ENCODE measurements around the gene TMEM59. TPM values are rescaled to one million over a fixed set of nuclear protein-coding genes. Genes with fewer than 3 reads are reported as not detected.

TMEM59 gene
- total RNA-seq, 1 experiment from 2014 or later: 192 TPM

DNA sequence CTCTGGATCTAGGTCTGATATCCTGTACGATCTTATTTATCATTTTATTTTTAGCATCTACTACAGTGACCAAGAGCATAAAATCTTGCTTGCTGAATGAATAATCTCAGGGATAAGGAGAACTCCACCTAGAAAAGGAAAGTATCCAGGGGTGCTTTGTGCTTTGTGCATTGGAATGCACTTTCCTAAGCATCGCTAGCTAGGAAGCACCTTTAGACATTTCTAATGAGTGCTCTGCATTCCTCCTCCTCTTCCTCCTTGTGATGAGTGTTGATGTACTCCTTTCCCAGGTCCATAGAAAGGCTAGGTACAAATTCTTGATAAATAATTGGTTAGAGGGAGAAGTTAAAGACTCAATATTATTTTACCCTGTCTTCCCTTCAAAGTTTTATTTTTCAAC lies 31.8 kb upstream of the TMEM59 start:
- Mint-ChIP-seq H3K9me3 (ENCODE audit: unreplicated experiment) (no peaks in the 10 kb centered on the region), H3K4me1 (ENCODE audit: insufficient read depth, unreplicated experiment) (peaks cover 6% of the 10 kb centered on the region), H3K27me3 (ENCODE audit: insufficient read depth, unreplicated experiment) (no peaks in the 10 kb centered on the region), H3K36me3 (ENCODE audit: insufficient read depth, unreplicated experiment) (peaks cover 6% of the 10 kb centered on the region), H3K27ac (ENCODE audit: low read depth, unreplicated experiment) (no peak overlapping the region), H3K4me3 (ENCODE audit: unreplicated experiment) (no peak overlapping the region)
- intact Hi-C loops (cut with micrococcal nuclease): no loop called here
- DNase-seq (ENCODE audit: unreplicated experiment): no peak
- ChIA-PET CTCF (interaction anchor here (1.6 kb wide), 2 partner anchors 14 to 224 kb away, joined by 4 to 6 read pairs; no protein-coding TSS in a partner anchor), POLR2A (interaction anchor here (1.2 kb wide), 1 partner anchor 10 kb away, joined by 4 read pairs; no protein-coding TSS in a partner anchor)
- no TSS peak for BruUV-seq (replicated peaks)
- TF ChIP-seq, protein P1, sequence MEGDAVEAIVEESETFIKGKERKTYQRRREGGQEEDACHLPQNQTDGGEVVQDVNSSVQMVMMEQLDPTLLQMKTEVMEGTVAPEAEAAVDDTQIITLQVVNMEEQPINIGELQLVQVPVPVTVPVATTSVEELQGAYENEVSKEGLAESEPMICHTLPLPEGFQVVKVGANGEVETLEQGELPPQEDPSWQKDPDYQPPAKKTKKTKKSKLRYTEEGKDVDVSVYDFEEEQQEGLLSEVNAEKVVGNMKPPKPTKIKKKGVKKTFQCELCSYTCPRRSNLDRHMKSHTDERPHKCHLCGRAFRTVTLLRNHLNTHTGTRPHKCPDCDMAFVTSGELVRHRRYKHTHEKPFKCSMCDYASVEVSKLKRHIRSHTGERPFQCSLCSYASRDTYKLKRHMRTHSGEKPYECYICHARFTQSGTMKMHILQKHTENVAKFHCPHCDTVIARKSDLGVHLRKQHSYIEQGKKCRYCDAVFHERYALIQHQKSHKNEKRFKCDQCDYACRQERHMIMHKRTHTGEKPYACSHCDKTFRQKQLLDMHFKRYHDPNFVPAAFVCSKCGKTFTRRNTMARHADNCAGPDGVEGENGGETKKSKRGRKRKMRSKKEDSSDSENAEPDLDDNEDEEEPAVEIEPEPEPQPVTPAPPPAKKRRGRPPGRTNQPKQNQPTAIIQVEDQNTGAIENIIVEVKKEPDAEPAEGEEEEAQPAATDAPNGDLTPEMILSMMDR (IDR thresholded peaks at IDR 0.05; ENCODE audit: unreplicated experiment): no peak

DNA sequence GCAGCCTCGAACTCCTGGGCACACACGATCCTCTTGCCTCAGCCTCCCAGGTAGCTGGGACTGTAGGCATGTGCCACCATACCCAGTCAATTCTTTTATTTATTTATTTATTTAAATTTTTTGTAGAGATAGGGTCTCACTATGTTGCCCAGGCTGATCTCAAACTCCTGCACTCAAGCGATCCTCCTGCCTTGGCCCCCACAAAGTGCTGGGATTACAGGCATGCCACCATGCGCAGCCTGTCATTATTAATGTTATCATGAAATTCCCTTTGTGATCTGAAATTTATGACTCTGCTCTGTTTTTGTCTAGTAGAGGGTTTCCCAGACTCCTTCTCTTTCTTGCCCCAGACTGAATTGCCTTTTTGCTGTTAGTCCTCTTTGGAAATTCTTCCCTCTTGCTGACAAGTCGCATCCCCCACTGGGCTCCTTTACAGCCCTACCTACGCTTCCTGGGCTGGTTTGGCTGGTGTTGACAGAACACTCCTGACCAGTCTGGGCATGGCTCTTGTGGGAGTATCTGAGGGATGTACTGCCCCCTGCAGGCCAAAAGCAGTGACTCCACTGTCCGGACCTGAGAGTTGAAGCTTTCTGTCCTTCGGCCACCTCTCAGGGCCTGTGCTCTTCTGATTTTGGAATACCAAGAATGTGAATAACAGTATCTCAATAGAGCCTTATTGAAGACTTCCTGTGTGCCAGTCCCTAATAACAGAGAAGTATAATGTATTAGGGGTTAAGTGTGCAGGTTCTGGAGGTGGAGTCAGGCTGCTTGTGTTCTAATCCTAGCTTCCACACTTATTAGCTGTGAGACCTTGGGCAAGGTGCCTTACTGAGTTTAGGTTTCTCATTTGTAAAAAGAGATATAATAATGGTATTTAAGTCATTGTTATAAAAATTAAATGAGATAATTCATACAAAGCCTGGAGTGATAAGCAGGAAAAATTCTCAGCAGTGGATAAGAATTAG lies 28.6 kb upstream of the TMEM59 start:
- DNase-seq (ENCODE audit: unreplicated experiment): peak; percentile 84
- H3K9me3 Mint-ChIP-seq (ENCODE audit: unreplicated experiment): no peaks in the 10 kb centered on the region
- ChIA-PET CTCF (interaction anchor here (0.5 to 2.8 kb wide), 22 partner anchors 10 to 877 kb away, joined by 3 to 20 read pairs (median 3); no protein-coding TSS in a partner anchor), POLR2A (interaction anchor here (0.6 to 1.2 kb wide), 2 partner anchors 23 to 320 kb away, joined by 3 read pairs; no protein-coding TSS in a partner anchor)
- no peaks in the 10 kb centered on the region for H3K27me3 Mint-ChIP-seq (ENCODE audit: insufficient read depth, unreplicated experiment)
- H3K36me3 Mint-ChIP-seq (ENCODE audit: insufficient read depth, unreplicated experiment): peaks cover 12% of the 10 kb centered on the region
- peak overlapping the region; percentile 40 for H3K27ac Mint-ChIP-seq (ENCODE audit: low read depth, unreplicated experiment)
- H3K4me3 Mint-ChIP-seq (ENCODE audit: unreplicated experiment): no peak overlapping the region
- intact Hi-C loops (cut with micrococcal nuclease): loop anchor here (1.0 kb wide), 1 partner anchor 220 kb away; no protein-coding TSS in a partner anchor
- BruUV-seq (replicated peaks): no TSS peak
- H3K4me1 Mint-ChIP-seq (ENCODE audit: insufficient read depth, unreplicated experiment): peaks cover 6% of the 10 kb centered on the region
- TF ChIP-seq, protein P1 (IDR thresholded peaks at IDR 0.05; ENCODE audit: unreplicated experiment): peak; percentile 47

DNA sequence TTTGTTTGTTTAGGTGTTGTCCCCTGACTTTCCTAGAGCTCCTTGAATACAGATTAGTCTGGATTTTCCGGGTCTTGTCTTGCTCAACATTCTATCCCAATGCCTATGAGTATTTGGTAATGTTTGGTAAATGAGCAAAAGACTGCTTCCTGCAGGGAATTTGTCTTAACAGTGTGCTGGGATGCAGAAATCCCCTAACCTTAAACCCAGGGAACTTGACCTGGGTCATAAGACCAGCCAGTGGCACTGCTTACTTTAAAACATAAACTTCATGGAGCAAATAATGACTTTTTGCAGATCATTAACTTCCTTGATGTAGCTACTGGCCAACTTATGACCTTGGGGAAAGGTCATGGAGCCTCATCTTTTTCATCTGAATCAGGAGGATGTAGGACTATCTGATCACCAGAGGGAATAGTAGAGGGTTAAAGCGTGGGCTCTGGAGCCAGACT lies 27.6 kb upstream of the TMEM59 start:
- intact Hi-C loops (cut with micrococcal nuclease): loop anchor here (1.0 kb wide), 1 partner anchor 219 kb away; no protein-coding TSS in a partner anchor
- Mint-ChIP-seq H3K4me3 (ENCODE audit: unreplicated experiment) (no peak overlapping the region), H3K36me3 (ENCODE audit: insufficient read depth, unreplicated experiment) (peaks cover 6% of the 10 kb centered on the region), H3K27me3 (ENCODE audit: insufficient read depth, unreplicated experiment) (no peaks in the 10 kb centered on the region), H3K9me3 (ENCODE audit: unreplicated experiment) (no peaks in the 10 kb centered on the region), H3K27ac (ENCODE audit: low read depth, unreplicated experiment) (no peak overlapping the region), H3K4me1 (ENCODE audit: insufficient read depth, unreplicated experiment) (peaks cover 6% of the 10 kb centered on the region)
- CTCF ChIA-PET: interaction anchor here (0.9 to 2.8 kb wide), 10 partner anchors 9 to 408 kb away, joined by 3 to 20 read pairs (median 4); no protein-coding TSS in a partner anchor
- TF ChIP-seq, protein P1 (IDR thresholded peaks at IDR 0.05; ENCODE audit: unreplicated experiment): no peak
- BruUV-seq (replicated peaks): no TSS peak
- no peak for DNase-seq (ENCODE audit: unreplicated experiment)
- POLR2A ChIA-PET: interaction anchor here (0.6 to 0.7 kb wide), 2 partner anchors 246 to 298 kb away, joined by 3 to 5 read pairs; no protein-coding TSS in a partner anchor

DNA sequence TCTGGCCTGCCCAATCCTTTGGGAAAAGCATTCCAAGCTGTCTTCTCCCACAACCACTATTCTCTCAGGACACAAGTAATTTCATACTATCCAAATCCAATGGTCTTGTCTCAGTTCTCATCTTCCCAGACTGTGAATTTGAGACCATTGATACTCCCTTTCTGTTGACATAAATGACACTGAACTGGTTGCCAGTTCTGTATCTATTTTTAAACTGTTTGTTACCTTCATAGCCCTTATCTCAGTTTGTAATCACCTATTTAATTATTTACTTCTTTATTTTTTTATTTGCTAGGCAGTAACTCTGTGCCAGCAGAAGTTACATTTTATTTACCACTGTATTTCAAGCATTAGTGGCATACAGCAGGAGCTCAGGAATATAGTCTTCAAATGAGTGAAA lies 24.4 kb upstream of the TMEM59 start:
- ChIA-PET POLR2A (no interaction called here), CTCF (interaction anchor here (0.6 to 1.1 kb wide), 3 partner anchors 8 to 413 kb away, joined by 3 to 5 read pairs (median 3); no protein-coding TSS in a partner anchor)

More for the DNA sequence above, 24.4 kb upstream of the TMEM59 start:
- BruUV-seq (replicated peaks): no TSS peak
- no peak overlapping the region for H3K27ac Mint-ChIP-seq (ENCODE audit: low read depth, unreplicated experiment)
- no peaks in the 10 kb centered on the region for H3K27me3 Mint-ChIP-seq (ENCODE audit: insufficient read depth, unreplicated experiment)
- H3K9me3 Mint-ChIP-seq (ENCODE audit: unreplicated experiment): no peaks in the 10 kb centered on the region
- peaks cover 6% of the 10 kb centered on the region for H3K36me3 Mint-ChIP-seq (ENCODE audit: insufficient read depth, unreplicated experiment)
- TF ChIP-seq, protein P1 (IDR thresholded peaks at IDR 0.05; ENCODE audit: unreplicated experiment): no peak
- intact Hi-C loops (cut with micrococcal nuclease): no loop called here
- peaks cover 6% of the 10 kb centered on the region for H3K4me1 Mint-ChIP-seq (ENCODE audit: insufficient read depth, unreplicated experiment)
- no peak overlapping the region for H3K4me3 Mint-ChIP-seq (ENCODE audit: unreplicated experiment)
- no peak for DNase-seq (ENCODE audit: unreplicated experiment)

All from MCF 10A (cell line).